GM23248 (cell line): Measurements from ENCODE around the gene SLC11A1. TPM values are rescaled to one million over a fixed set of nuclear protein-coding genes. Genes with fewer than 3 reads are reported as not detected.
A peak's percentile ranks its signal among the peaks of the same experiment; 100 is the strongest.

Experiments
- DNase-seq: peaks from one replicate; pipeline ENCODE4 v3.0.0-alpha.2; 2015
- H2AFZ ChIP-seq: fragments of 200-600 bp; sonication (generic); 2 replicates; pipeline ENCODE4 v1.6.1; 2016; ENCODE audit warnings: antibody characterized with exemption
- H3F3A ChIP-seq: fragments of 200-600 bp; sonication (generic); 2 replicates; pipeline ENCODE4 v1.6.1; 2016; ENCODE audit warnings: mild to moderate bottlenecking, antibody characterized with exemption, mixed run types; ENCODE audit not compliant: insufficient read depth
- H3K27ac ChIP-seq: fragments of 200-600 bp; sonication (generic); 2 replicates; pipeline ENCODE4 v1.5.1; 2016; ENCODE audit warnings: mild to moderate bottlenecking
- H3K27me3 ChIP-seq: fragments of 200-600 bp; sonication (generic); replicated peaks from 2 replicates; pipeline ENCODE4 v1.6.1; 2016; ENCODE audit warnings: mild to moderate bottlenecking; ENCODE audit not compliant: insufficient read depth
- H3K36me3 ChIP-seq: fragments of 200-600 bp; sonication (generic); 2 replicates; pipeline ENCODE4 v1.6.1; 2016; ENCODE audit warnings: low read depth, mild to moderate bottlenecking
- H3K4me1 ChIP-seq: fragments of 200-600 bp; sonication (generic); 2 replicates; pipeline ENCODE4 v1.6.1; 2016; ENCODE audit warnings: mild to moderate bottlenecking; ENCODE audit not compliant: insufficient read depth
- H3K4me2 ChIP-seq: fragments of 200-600 bp; sonication (generic); one replicate; pipeline ENCODE4 v1.6.1; 2016; ENCODE audit warnings: mild to moderate bottlenecking; ENCODE audit not compliant: unreplicated experiment
- H3K4me3 ChIP-seq: fragments of 200-600 bp; sonication (generic); 2 replicates; pipeline ENCODE4 v1.5.1; 2016; ENCODE audit warnings: mild to moderate bottlenecking
- H3K79me2 ChIP-seq: fragments of 200-600 bp; sonication (generic); 2 replicates; pipeline ENCODE4 v1.6.1; 2016; ENCODE audit warnings: mild to moderate bottlenecking; ENCODE audit not compliant: insufficient read depth
- H3K9ac ChIP-seq: fragments of 200-600 bp; sonication (generic); 2 replicates; pipeline ENCODE4 v1.6.1; 2016; ENCODE audit warnings: mild to moderate bottlenecking
- H3K9me2 ChIP-seq: fragments of 200-600 bp; sonication (generic); 2 replicates; pipeline ENCODE4 v1.6.1; 2016; ENCODE audit warnings: mixed run types, mild to moderate bottlenecking, moderate library complexity; ENCODE audit not compliant: insufficient read depth
- H3K9me3 ChIP-seq: fragments of 200-600 bp; sonication (generic); one replicate; pipeline ENCODE4 v1.6.1; 2017; ENCODE audit warnings: low read depth
- H4K20me1 ChIP-seq: fragments of 200-600 bp; sonication (generic); 2 replicates; pipeline ENCODE4 v1.6.0; 2016; ENCODE audit not compliant: insufficient read depth
- EZH2 ChIP-seq: fragments of 200-600 bp; sonication (generic); IDR thresholded peaks from 2 replicates; pipeline ENCODE4 v1.6.1; 2018; ENCODE audit warnings: antibody characterized with exemption, mild to moderate bottlenecking; ENCODE audit not compliant: insufficient read depth, poor library complexity, severe bottlenecking
- EZH2phosphoT487 ChIP-seq: fragments of 200-600 bp; sonication (generic); IDR thresholded peaks from 2 replicates; pipeline ENCODE4 v1.6.1; 2018; ENCODE audit warnings: antibody characterized with exemption, moderate library complexity, mild to moderate bottlenecking, low read depth; ENCODE audit not compliant: insufficient read depth
- WGBS, 2 experiments: methylation state at CpG; one replicate each; pipeline ENCODE4 v1.1.6; 2015 to 2017; ENCODE audit warnings: low lambda C conversion rate in 2 of 2, low coverage in 1 of 2; ENCODE audit errors: missing lambda C conversion rate in 2 of 2; 5-methylcytosine and 5-hydroxymethylcytosine counted together
- in situ Hi-C: fragments of 300-500 bp; cut with MboI; formaldehyde crosslinking; loops from 2 replicates; pipeline ENCODE4 v1.15.0; 2020
- polyA plus RNA-seq: library from polyadenylated mRNA; unstranded; fragments of >200 nt; fragmentation: Nextera tagmentation; extraction: Ambion mirVana; gene quantifications from 2 replicates; pipeline ENCODE4 v1.2.1, GENCODE V29; 2016
- total RNA-seq: library from RNA; depleted of rRNA; stranded (reverse); fragments of >200 nt; shearing (Covaris generic); gene quantifications from 2 replicates; pipeline ENCODE4 v1.2.3, GENCODE V29; 2014

SLC11A1 gene
- total and polyA plus RNA-seq, 2 experiments from 2014 or later = 0.16 TPM; not detected in 1

GRCh38 chr2:218397463-218397819 lies 15.4 kb downstream of the SLC11A1 start:
- H3K4me1 ChIP-seq = peaks cover 13% of the 10 kb centered on the region; the same call in 1 of the 2 replicates
- peaks cover 24% of the 10 kb centered on the region for H3K79me2 ChIP-seq
- peaks cover 15% of the 10 kb centered on the region for H3F3A ChIP-seq
- peak overlapping the region; percentile 96 for H3K4me2 ChIP-seq
- peak overlapping the region; percentile 97 for H3K27ac ChIP-seq
- TF ChIP-seq EZH2phosphoT487 = no peak
- H3K27me3 ChIP-seq = no peaks in the 10 kb centered on the region
- no peaks in the 10 kb centered on the region for H3K36me3 ChIP-seq
- no peak for DNase-seq
- no peaks in the 10 kb centered on the region for H3K9me3 ChIP-seq
- 2 to 3% methylated on average over 12 of the region's 12 CpGs for WGBS, 2 experiments
- peak overlapping the region; percentile 94 for H2AFZ ChIP-seq
- peak overlapping the region; percentile 99 for H3K9ac ChIP-seq
- H3K9me2 ChIP-seq = no peaks in the 10 kb centered on the region
- H4K20me1 ChIP-seq = no peaks in the 10 kb centered on the region
- H3K4me3 ChIP-seq = peak overlapping the region; percentile 95
- in situ Hi-C loops = no loop called here

- DNase-seq = peak; percentile 91
- no peaks in the 10 kb centered on the region for H4K20me1 ChIP-seq
- H3K79me2 ChIP-seq = peaks cover 29% of the 10 kb centered on the region
- H3K9me3 ChIP-seq = no peaks in the 10 kb centered on the region
- peak overlapping the region; percentile 32 for H2AFZ ChIP-seq
- WGBS, 2 experiments = 0 to 2% methylated on average over 35 of the region's 35 CpGs
- peak overlapping the region; percentile 95 for H3K4me3 ChIP-seq
- H3K4me1 ChIP-seq = peaks cover 13% of the 10 kb centered on the region; the same call in 1 of the 2 replicates
- H3K4me2 ChIP-seq = peak overlapping the region; percentile 96
- H3K27ac ChIP-seq = peak overlapping the region; percentile 97
- in situ Hi-C loops = no loop called here
- H3K9me2 ChIP-seq = no peaks in the 10 kb centered on the region
- H3K27me3 ChIP-seq = no peaks in the 10 kb centered on the region
- H3K9ac ChIP-seq = peak overlapping the region; percentile 99
- peaks cover 15% of the 10 kb centered on the region for H3F3A ChIP-seq
- H3K36me3 ChIP-seq = no peaks in the 10 kb centered on the region
- TF ChIP-seq EZH2 = no peak
- TF ChIP-seq EZH2phosphoT487 = no peak
Measured at GRCh38 chr2:218397820-218398436, 15.9 kb downstream of the SLC11A1 start.

- 1 to 2% methylated on average over 50 to 85 of the region's 95 CpGs for WGBS, 2 experiments
- Histone ChIP-seq H3K36me3 (0 out of 2 replicates have a peak, but pooled peaks cover 3% of the 10 kb centered on the region), H4K20me1 (no peaks in the 10 kb centered on the region), H3K27me3 (no peaks in the 10 kb centered on the region), H3K9ac (peak overlapping the region; percentile 99), H3K79me2 (peaks cover 37% of the 10 kb centered on the region), H3K27ac (peak overlapping the region; percentile 97), H3K4me1 (peaks cover 13% of the 10 kb centered on the region; the same call in 1 of the 2 replicates), H3K9me2 (no peaks in the 10 kb centered on the region), H2AFZ (peak overlapping the region; percentile 32), H3K9me3 (no peaks in the 10 kb centered on the region), H3F3A (peaks cover 15% of the 10 kb centered on the region), H3K4me2 (peak overlapping the region; percentile 96), H3K4me3 (peak overlapping the region; percentile 95)
- in situ Hi-C loops = no loop called here
- peak; percentile 91 for DNase-seq
- TF ChIP-seq EZH2 = no peak
- TF ChIP-seq EZH2phosphoT487 = no peak
Measured at GRCh38 chr2:218398437-218399390, 16.6 kb downstream of the SLC11A1 start.

DNA sequence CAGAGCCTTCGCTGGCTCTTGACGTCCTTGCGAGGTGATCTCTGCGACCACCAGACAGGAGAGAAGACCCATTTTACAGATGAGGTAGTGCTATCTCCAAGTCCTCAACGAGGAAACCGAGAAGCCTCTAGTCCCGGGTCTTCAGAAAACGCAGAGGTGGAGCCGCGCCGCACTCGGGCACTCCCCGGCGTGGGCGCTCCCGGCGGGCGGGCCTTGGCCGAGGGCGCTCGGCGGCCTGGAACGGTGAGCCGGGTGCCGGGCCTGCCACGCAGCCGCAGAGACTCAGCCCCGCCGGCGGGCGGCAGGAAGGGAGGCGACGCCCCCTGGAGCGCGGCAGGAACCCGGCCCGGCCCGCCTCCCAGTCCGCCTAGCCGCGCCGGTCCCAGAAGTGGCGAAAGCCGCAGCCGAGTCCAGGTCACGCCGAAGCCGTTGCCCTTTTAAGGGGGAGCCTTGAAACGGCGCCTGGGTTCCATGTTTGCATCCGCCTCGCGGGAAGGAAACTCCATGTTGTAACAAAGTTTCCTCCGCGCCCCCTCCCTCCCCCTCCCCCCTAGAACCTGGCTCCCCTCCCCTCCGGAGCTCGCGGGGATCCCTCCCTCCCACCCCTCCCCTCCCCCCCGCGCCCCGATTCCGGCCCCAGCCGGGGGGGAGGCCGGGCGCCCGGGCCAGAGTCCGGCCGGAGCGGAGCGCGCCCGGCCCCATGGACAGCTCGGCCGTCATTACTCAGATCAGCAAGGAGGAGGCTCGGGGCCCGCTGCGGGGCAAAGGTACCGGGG lies 17.5 kb downstream of the SLC11A1 start, which contains the start of gene CTDSP1:
CTDSP1 (plus strand) TSS at position 478 of the 776 bp plus-strand sequence; CDS start at position 701, 223 bp downstream.
- Histone ChIP-seq H3K9ac (peak within 1 kb of the TSS; percentile 99), H3K4me2 (peak within 1 kb of the TSS; percentile 77), H3K36me3 (0 out of 2 replicates have a peak, but pooled peaks cover 3% of the 10 kb centered on the region), H4K20me1 (no peaks in the 10 kb centered on the region), H3K79me2 (peaks cover 40% of the 10 kb centered on the region), H2AFZ (peak within 1 kb of the TSS; percentile 62), H3K9me3 (no peaks in the 10 kb centered on the region), H3K9me2 (no peaks in the 10 kb centered on the region), H3K4me1 (peaks cover 13% of the 10 kb centered on the region; the same call in 1 of the 2 replicates), H3K4me3 (peak within 1 kb of the TSS; percentile 98), H3K27ac (peak within 1 kb of the TSS; percentile 97), H3F3A (peaks cover 15% of the 10 kb centered on the region), H3K27me3 (no peaks in the 10 kb centered on the region)
- TF ChIP-seq EZH2phosphoT487 = no peak
- TF ChIP-seq EZH2 = no peak
- in situ Hi-C loops = no loop called here
- peak; percentile 99 for DNase-seq
- 0 to 1% methylated on average over 59 to 69 of the region's 78 CpGs for WGBS, 2 experiments
